CD4-positive, alpha-beta T cell (primary cell): Measurements from ENCODE around the gene TMEM273. TPM values are rescaled to one million over a fixed set of nuclear protein-coding genes. Genes with fewer than 3 reads are reported as not detected.
A peak's percentile ranks its signal among the peaks of the same experiment; 100 is the strongest.

Experiments
- ATAC-seq: fragments of 200-7000 bp; cut with Tn5 transposase; one replicate; pipeline ENCODE4 v1.10.0; 2022; ENCODE audit warnings: mild to moderate bottlenecking; ENCODE audit not compliant: poor library complexity
- CTCF ChIA-PET: fragments of 350-600 bp; sonication (Branson Sonifier 250); formaldehyde crosslinking; loops from one replicate; lab custom pipeline; 2021; ENCODE audit warnings: antibody characterized with exemption, inconsistent platforms; lab: Charles Lee
- POLR2A ChIA-PET: fragments of 350-600 bp; sonication (Branson Sonifier 250); formaldehyde crosslinking; loops from one replicate; lab custom pipeline; 2021; ENCODE audit warnings: antibody characterized with exemption, inconsistent platforms; lab: Charles Lee
- DNase-seq, 14 experiments: peaks; one replicate each; pipeline ENCODE4 v3.0.0-alpha.2; 2013 to 2020; ENCODE audit warnings: mixed read lengths in 2 of 14
- H3K27ac ChIP-seq, 2 donors: one replicate each; pipeline versions ENCODE4 v1.5.1 to v1.7.0; 2013; ENCODE audit warnings: low read length in 2 of 2, low read depth in 1 of 2, mild to moderate bottlenecking in 1 of 2
- H3K27me3 ChIP-seq, 2 experiments: 1 replicate in 1 of 2; 2 replicates in 1 of 2; pipeline versions ENCODE4 v1.6.1 to v1.7.0; 2013; ENCODE audit warnings: low read length in 2 of 2, control low read depth in 1 of 2, mild to moderate bottlenecking in 1 of 2, moderate library complexity in 1 of 2; ENCODE audit not compliant: insufficient read depth in 2 of 2, control insufficient read depth in 1 of 2
- H3K36me3 ChIP-seq: one replicate; pipeline ENCODE4 v1.6.1; 2013; ENCODE audit warnings: low read length, control low read depth; ENCODE audit not compliant: insufficient read depth
- H3K4me1 ChIP-seq: one replicate; pipeline ENCODE4 v1.6.1; 2013; ENCODE audit warnings: low read length, control low read depth; ENCODE audit not compliant: insufficient read depth
- H3K4me3 ChIP-seq: one replicate; pipeline ENCODE4 v1.5.1; 2013; ENCODE audit warnings: mild to moderate bottlenecking, low read length, moderate library complexity
- H3K9me3 ChIP-seq, 2 experiments: 1 replicate in 1 of 2; 2 replicates in 1 of 2; pipeline versions ENCODE4 v1.6.1 to v1.7.0; 2013; ENCODE audit warnings: low read length in 2 of 2, mild to moderate bottlenecking in 2 of 2, control low read depth in 1 of 2, moderate library complexity in 1 of 2; ENCODE audit not compliant: control insufficient read depth in 1 of 2, insufficient read depth in 1 of 2
- H3K27ac Mint-ChIP-seq: one replicate; pipeline ENCODE4 v1.8.0; 2020; ENCODE audit warnings: mixed read lengths
- H3K27me3 Mint-ChIP-seq: one replicate; pipeline ENCODE4 v1.8.0; 2021; ENCODE audit warnings: mixed read lengths
- H3K36me3 Mint-ChIP-seq: one replicate; pipeline ENCODE4 v1.8.0; 2021; ENCODE audit warnings: low read depth, mixed read lengths
- H3K4me1 Mint-ChIP-seq: one replicate; pipeline ENCODE4 v1.8.0; 2021; ENCODE audit warnings: low read depth, mixed read lengths
- H3K4me3 Mint-ChIP-seq: one replicate; pipeline ENCODE4 v1.8.0; 2020; ENCODE audit warnings: mild to moderate bottlenecking, mixed read lengths
- H3K9me3 Mint-ChIP-seq: one replicate; pipeline ENCODE4 v1.8.0; 2020; ENCODE audit warnings: mixed read lengths
- intact Hi-C, 2 experiments: fragments of 100-400 bp; cut with DNase I in 1 of 2; cut with micrococcal nuclease in 1 of 2; formaldehyde crosslinking; loops; one replicate each; pipeline versions ENCODE4 v1.15.1 to v1.9.0; 2023 to 2025; cut with DNase I, micrococcal nuclease
- total RNA-seq, 174 experiments: library from RNA in 2 of 174; stranded (reverse) in 2 of 174; gene quantifications; one replicate each; pipeline ENCODE4 v1.2.3 and lab custom pipeline; 2021 to 2026
- TF ChIP-seq, protein P1 (sequence below): fragments of 200-600 bp; IDR thresholded peaks from one replicate; pipeline ENCODE4 v1.8.0; 2022; ENCODE audit warnings: antibody characterized with exemption, mild to moderate bottlenecking

TMEM273 gene
- total RNA-seq, 2 experiments from 2014 or later, result 1.8 to 2.2 TPM

DNA sequence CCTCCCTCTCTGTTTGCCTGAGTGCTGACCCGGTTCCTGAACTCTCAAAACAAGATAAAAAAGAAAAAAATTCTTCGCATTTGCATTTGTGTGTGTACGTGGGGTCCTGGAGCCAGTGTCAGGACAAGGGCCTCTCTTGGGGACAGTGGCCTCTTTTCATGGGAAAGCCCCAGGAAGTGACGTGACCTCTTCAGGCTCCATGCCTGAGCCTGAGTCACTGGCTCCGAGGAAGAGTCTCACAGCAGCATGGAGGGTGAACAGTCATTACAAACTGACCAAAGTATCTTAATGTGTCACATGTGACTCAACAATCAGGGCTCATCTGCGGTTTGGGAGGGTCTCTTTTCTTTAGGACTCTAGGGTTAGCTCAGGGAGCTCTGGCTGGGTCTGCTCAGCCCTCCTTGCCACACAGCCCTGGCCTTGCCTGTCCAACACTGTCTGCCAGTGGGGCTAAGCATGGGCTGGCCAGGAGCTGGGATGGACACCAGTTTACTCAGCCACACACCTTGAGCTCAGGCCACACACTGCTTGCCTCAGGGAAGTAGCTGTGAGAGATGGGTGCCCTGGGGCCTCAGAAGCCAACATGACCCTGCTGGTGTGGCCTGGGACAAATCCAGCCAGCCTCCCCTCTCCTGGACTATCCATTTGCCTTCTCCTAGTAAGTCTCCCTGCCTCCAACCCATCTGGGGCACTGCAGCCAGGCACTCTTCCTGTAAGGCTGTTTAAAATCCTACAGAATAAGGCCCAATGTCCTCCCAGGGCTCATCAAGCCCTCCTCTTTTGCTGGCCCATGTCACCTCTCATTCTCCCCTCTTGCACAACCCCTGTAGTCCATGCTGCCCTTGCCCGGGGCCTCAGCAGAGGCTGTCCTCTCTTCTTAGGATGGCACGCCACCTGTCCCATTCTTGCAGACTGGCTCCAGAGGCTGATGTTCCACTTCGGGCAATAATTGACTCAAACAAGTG lies 10.5 kb downstream of the TMEM273 start:
- peak in 5 of 14 experiments; percentile 18 to 84 (median 65) for DNase-seq
- intact Hi-C loops, result no loop called here

DNA sequence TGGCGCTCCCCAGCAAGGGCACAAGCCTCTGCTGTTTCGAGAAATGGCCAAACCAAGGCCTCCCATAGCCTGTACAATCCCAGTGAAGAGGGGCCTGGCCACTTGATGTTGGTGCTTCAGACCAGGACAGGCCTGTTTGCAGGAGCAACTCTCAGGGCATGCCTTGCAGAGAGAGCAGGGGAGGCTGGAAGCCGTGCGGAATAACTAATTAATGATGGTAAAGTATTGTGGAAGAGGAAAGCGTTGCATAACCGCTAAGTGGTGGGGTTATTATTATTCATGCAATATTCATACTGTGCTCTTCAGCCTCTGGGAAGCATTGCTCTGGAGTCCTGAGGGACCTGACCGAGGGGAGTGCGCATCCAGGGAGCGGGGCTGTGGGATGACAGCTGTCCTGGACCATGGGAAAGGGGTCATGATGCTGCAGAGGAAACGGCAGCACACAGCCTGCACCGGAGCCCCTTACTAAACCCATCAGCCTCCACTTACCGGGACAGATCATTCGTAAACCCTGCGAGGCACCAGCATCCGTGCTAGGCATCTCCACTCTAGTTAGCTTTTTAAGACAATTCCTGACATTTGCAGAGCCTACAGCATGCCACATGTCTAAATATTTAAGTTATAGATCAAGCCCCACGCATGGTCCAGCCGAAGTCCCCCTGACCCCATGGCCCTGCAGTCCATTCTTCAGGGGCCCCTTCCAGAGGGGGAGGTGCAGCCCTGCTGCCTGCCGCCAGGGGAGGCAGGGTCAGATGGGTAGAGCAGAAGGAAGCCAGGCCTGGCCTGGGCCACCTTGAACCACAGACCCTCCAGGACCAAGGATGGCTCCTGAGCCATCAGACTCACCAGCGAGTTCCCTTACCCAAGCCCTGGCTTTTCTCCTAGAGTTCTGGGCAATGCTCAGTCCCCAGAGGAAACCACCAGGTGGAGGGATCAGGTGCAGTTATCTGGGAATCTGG lies 11.6 kb downstream of the TMEM273 start:
- no peak for DNase-seq
- POLR2A ChIA-PET, result no interaction called here
- H3K36me3 ChIP-seq, result no peaks in the 10 kb centered on the region
- Mint-ChIP-seq H3K9me3 (no peaks in the 10 kb centered on the region), H3K27me3 (no peaks in the 10 kb centered on the region), H3K27ac (no peak overlapping the region), H3K4me3 (no peak overlapping the region), H3K4me1 (peaks cover 22% of the 10 kb centered on the region), H3K36me3 (no peaks in the 10 kb centered on the region)
- CTCF ChIA-PET, result no interaction called here
- peaks cover 30% of the 10 kb centered on the region for H3K4me1 ChIP-seq
- no peak for ATAC-seq
- H3K9me3 ChIP-seq, result peaks cover 0 to 7% of the 10 kb centered on the region in 2 experiments
- no peaks in the 10 kb centered on the region for H3K27me3 ChIP-seq
- peak overlapping the region in 1 of 2 donors; percentile 61 for H3K27ac ChIP-seq
- intact Hi-C loops, result no loop called here
- H3K4me3 ChIP-seq, result no peak overlapping the region
- TF ChIP-seq, protein P1, sequence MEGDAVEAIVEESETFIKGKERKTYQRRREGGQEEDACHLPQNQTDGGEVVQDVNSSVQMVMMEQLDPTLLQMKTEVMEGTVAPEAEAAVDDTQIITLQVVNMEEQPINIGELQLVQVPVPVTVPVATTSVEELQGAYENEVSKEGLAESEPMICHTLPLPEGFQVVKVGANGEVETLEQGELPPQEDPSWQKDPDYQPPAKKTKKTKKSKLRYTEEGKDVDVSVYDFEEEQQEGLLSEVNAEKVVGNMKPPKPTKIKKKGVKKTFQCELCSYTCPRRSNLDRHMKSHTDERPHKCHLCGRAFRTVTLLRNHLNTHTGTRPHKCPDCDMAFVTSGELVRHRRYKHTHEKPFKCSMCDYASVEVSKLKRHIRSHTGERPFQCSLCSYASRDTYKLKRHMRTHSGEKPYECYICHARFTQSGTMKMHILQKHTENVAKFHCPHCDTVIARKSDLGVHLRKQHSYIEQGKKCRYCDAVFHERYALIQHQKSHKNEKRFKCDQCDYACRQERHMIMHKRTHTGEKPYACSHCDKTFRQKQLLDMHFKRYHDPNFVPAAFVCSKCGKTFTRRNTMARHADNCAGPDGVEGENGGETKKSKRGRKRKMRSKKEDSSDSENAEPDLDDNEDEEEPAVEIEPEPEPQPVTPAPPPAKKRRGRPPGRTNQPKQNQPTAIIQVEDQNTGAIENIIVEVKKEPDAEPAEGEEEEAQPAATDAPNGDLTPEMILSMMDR, result no peak

More for the DNA sequence above, 10.5 kb downstream of the TMEM273 start:
- Histone ChIP-seq H3K36me3 (no peaks in the 10 kb centered on the region), H3K4me1 (peaks cover 30% of the 10 kb centered on the region), H3K27me3 (no peaks in the 10 kb centered on the region), H3K9me3 (peaks cover 0 to 7% of the 10 kb centered on the region in 2 experiments), H3K27ac (peak overlapping the region in 1 of 2 donors; percentile 61), H3K4me3 (no peak overlapping the region)
- no peaks in the 10 kb centered on the region for H3K27me3 Mint-ChIP-seq
- CTCF ChIA-PET, result no interaction called here
- POLR2A ChIA-PET, result no interaction called here
- H3K9me3 Mint-ChIP-seq, result no peaks in the 10 kb centered on the region
- H3K4me1 Mint-ChIP-seq, result peaks cover 22% of the 10 kb centered on the region
- peak overlapping the region; percentile 58 for H3K27ac Mint-ChIP-seq
- TF ChIP-seq, protein P1, result no peak
- no peaks in the 10 kb centered on the region for H3K36me3 Mint-ChIP-seq
- H3K4me3 Mint-ChIP-seq, result peak overlapping the region; percentile 35
- peak; percentile 80 for ATAC-seq

DNA sequence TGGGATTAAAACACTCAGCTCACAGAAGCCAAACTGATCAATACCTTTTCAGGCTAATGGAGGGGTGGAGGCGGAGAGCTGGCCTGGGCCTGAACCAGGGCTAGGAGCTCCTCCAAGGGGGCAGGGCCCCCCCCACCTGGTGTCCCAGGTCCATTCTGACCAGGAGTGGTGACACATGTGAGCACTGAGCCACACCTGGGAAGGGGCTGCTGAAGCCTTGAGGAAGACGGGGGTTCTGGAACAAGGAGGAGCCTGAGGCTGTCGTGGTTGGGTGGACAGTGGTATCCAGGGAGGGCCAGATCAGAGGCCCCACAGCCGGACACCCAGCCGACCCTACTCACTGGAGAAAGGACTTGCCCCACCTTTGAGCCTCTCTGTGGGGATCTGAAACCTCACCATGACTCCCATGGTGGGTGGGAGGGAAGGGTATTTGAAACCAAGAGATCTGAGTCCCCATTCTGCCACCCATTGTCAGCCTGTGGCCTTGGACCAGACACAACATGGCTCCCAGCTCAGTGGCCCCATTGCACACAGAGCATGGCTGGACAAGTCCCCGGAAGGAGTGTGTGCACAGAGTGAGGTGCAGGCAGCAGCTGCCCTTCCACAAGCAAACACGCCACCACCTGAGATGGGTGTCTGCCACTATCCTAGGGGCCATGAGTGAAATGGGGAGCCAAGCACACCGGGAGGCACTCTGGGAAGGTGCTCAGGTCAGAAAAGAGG lies 12.4 kb downstream of the TMEM273 start:
- Mint-ChIP-seq H3K36me3 (no peaks in the 10 kb centered on the region), H3K27ac (no peak overlapping the region), H3K9me3 (no peaks in the 10 kb centered on the region), H3K27me3 (no peaks in the 10 kb centered on the region), H3K4me3 (no peak overlapping the region), H3K4me1 (peaks cover 20% of the 10 kb centered on the region)
- Histone ChIP-seq H3K4me3 (no peak overlapping the region), H3K36me3 (no peaks in the 10 kb centered on the region), H3K9me3 (peaks cover 0 to 7% of the 10 kb centered on the region in 2 experiments), H3K4me1 (peaks cover 30% of the 10 kb centered on the region), H3K27me3 (no peaks in the 10 kb centered on the region), H3K27ac (no peak overlapping the region)
- ChIA-PET POLR2A (no interaction called here), CTCF (no interaction called here)
- intact Hi-C loops, result no loop called here
- TF ChIP-seq, protein P1, result no peak
- DNase-seq (no peak), ATAC-seq (no peak)
